Measurements from ENCODE around the gene MAPK12. TPM values are rescaled to one million over a fixed set of nuclear protein-coding genes. Genes with fewer than 3 reads are reported as not detected.
A peak's percentile ranks its signal among the peaks of the same experiment; 100 is the strongest.
"Not testable (repeated sequence)": the region's sequence is repeated elsewhere in the genome, so short reads cannot be mapped to it uniquely, and the experiment has no call there.

The MAPK12 gene
- total RNA-seq, 4 donors from 2014 or later = 12.3 to 32.0 (median 24.1) TPM

DNA sequence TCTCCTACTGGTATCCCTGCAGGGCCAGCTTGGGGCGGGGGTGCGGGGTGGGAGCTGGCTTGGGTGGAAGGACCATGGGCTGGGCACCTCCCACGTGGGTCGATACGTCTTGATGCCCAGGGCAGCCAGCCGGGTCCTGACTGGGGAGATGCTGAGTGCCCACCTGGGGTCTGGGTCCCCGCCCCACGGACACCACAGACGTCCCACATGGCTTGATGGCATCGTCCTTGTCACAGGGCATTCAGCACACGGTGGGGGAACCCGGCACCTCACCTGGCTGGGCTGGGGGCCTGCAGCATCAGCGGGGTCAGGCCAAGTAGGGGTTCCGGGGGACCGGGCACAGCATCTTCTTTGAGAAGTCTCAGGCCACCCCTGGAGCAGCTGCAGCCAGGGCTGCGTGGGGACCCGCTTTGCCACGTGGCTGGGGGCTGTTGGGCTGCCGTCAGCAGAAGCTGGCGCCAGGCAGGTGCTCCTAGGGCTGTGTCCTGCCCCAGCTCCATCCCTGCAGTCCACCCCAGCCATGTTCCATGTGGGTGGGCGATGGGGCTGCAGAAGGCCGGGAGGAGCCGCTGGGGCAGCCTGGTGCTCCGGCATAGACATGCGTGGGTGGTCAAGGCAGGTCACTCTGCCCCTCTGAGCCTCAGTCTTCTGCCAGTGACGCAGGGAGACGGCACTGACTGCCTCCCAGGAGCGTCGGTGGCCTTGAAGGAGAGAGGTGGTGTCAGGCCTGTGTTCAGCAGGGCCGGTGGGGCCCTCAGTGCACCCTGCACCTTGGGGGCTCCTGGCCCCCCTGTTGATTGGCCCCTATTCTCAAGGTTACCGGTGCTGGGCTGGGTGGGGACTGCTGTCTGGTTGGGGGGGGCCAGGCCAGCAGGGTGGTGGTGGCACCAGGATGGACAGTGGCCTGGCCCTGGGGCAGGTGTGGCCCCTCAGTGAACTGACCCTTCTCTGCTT, 52.3 kb downstream of the MAPK12 start:
- DNase-seq (ENCODE audit: low spot score in 2 of 2) = no peak
- 51 to 77% methylated on average over 7 to 9 of the region's 31 CpGs for WGBS, 2 donors
- Histone ChIP-seq H3K4me3 (no peak overlapping the region), H3K27ac (no peak overlapping the region), H3K9me3 (no peaks in the 10 kb centered on the region), H3K27me3 (no peaks in the 10 kb centered on the region), H3K36me3 (peaks cover 4 to 85% (median 11%) of the 10 kb centered on the region in 3 donors), H3K4me1 (peaks cover 0 to 46% (median 3%) of the 10 kb centered on the region in 4 donors)
- TF ChIP-seq EP300 (IDR thresholded peaks at IDR 0.05) = no peak

DNA sequence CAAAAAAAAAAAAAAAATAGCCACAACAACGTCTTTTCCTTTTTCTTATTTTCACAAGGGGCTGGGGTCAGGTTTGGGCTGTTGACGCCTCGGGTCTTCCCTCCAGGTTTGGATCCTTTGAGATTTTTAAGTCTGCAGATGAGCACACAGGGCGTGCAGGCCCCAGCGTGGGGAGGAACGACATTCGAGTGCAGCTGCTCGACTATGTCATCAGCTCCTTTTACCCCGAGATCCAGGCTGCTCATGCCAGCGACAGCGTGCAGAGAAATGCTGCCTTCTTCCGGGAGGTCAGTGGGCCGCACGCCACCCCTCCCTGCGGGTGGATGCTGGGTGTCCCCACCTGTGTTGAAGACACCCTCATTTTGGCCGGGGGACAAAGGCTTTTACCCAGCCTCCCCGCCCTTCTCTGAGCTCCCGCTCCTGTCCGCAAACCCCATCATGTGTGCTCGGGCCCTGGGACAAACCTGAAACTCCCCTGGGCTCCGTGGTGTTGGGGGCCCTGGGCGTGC, 53.0 kb downstream of the MAPK12 start:
- peaks cover 4 to 81% (median 11%) of the 10 kb centered on the region in 3 donors for H3K36me3 ChIP-seq
- WGBS, 2 donors = 83 to 86% methylated on average over 16 to 21 of the region's 22 CpGs

DNA sequence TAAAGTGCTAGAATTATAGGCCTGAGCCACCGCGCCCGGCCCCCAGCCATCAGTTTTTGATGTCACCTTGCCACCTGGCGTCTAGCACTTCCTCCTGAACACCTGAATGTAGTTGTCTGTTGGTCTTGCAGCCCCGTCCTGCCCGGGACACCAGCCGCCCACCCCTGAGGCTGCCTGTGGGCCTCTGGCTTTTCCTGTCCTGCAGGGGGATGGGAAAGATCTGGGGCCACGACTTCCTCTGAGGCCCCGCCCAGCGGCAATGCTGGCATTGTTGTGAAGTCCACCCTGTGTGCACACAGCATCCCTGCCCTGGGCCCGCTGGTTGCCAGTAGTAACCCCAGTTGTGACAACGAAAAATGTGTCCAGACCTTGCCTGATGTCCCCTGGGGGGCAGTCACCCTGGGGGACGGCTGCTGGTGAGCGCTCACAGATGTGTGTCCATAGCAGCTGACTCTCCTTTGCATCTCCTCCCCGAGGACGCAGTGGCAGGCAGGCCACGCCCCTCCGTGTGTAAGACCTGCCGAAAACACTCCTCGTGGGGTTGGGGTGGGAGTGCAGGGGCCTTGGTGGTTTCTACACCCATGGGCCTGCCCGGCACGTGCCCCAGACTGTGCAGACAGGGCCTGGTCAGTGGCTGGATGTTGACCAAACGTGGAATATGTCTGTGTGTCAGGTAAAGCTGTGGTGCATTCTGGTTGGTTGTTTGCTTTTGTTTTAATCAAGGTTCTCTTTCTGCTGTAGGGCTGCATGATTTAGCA, 53.9 kb downstream of the MAPK12 start:
- peaks cover 4 to 78% (median 11%) of the 10 kb centered on the region in 3 donors for H3K36me3 ChIP-seq
- DNase-seq (ENCODE audit: low spot score in 2 of 2) = no peak

More for the DNA sequence above, 53.0 kb downstream of the MAPK12 start:
- DNase-seq (ENCODE audit: low spot score in 2 of 2) = no peak
- Histone ChIP-seq H3K4me3 (no peak overlapping the region), H3K27ac (no peak overlapping the region), H3K9me3 (no peaks in the 10 kb centered on the region), H3K27me3 (no peaks in the 10 kb centered on the region), H3K4me1 (peaks cover 0 to 46% (median 3%) of the 10 kb centered on the region in 4 donors)
- TF ChIP-seq, protein P1, sequence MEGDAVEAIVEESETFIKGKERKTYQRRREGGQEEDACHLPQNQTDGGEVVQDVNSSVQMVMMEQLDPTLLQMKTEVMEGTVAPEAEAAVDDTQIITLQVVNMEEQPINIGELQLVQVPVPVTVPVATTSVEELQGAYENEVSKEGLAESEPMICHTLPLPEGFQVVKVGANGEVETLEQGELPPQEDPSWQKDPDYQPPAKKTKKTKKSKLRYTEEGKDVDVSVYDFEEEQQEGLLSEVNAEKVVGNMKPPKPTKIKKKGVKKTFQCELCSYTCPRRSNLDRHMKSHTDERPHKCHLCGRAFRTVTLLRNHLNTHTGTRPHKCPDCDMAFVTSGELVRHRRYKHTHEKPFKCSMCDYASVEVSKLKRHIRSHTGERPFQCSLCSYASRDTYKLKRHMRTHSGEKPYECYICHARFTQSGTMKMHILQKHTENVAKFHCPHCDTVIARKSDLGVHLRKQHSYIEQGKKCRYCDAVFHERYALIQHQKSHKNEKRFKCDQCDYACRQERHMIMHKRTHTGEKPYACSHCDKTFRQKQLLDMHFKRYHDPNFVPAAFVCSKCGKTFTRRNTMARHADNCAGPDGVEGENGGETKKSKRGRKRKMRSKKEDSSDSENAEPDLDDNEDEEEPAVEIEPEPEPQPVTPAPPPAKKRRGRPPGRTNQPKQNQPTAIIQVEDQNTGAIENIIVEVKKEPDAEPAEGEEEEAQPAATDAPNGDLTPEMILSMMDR (IDR thresholded peaks at IDR 0.05) = no peak
- no peak for TF ChIP-seq POLR2A (IDR thresholded peaks at IDR 0.05)
- TF ChIP-seq EP300 (IDR thresholded peaks at IDR 0.05) = no peak

DNA sequence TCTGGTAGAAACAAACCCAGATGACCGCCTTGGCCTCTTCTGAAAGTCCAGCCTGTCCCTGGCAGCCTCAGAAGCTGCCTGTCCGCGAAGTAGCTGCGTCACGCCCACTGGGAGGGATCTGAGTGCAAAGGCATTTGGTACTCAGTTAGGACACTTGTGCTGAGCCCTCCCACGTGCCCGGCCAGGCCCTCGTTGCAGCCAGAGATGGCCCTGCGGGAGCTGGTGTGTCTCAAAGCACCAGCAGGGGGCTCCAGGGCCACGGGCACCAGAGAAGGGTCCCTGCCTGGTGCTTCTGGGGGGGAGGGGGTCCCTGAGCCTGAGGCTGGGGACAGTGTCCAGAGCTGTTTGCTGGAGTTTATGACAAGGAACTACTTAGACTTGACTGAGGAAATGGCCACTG, 54.9 kb downstream of the MAPK12 start:
- TF ChIP-seq, protein P1 (IDR thresholded peaks at IDR 0.05) = peak in 4 of 5 experiments; percentile 27 to 42 (median 34)
- TF ChIP-seq POLR2A (IDR thresholded peaks at IDR 0.05) (no peak), EP300 (IDR thresholded peaks at IDR 0.05) (peak in 1 of 2 donors; percentile 9)
- 26 to 43% methylated on average over 5 to 10 of the region's 10 CpGs for WGBS, 2 donors
- Histone ChIP-seq H3K4me3 (no peak overlapping the region), H3K9me3 (no peaks in the 10 kb centered on the region), H3K27ac (peak overlapping the region in 1 of 4 donors; percentile 64), H3K36me3 (peaks cover 2 to 68% (median 11%) of the 10 kb centered on the region in 3 donors), H3K27me3 (no peaks in the 10 kb centered on the region), H3K4me1 (peaks cover 0 to 59% (median 13%) of the 10 kb centered on the region in 4 donors)
- DNase-seq (ENCODE audit: low spot score in 2 of 2) = no peak

More for the DNA sequence above, 53.9 kb downstream of the MAPK12 start:
- peaks cover 0 to 50% (median 4%) of the 10 kb centered on the region in 4 donors for H3K4me1 ChIP-seq
- H3K27me3 ChIP-seq = no peaks in the 10 kb centered on the region
- no peak overlapping the region for H3K4me3 ChIP-seq
- no peak for TF ChIP-seq POLR2A (IDR thresholded peaks at IDR 0.05)
- H3K27ac ChIP-seq = peak overlapping the region in 1 of 4 donors; percentile 64
- 72 to 73% methylated on average over 21 to 23 of the region's 23 CpGs for WGBS, 2 donors
- no peaks in the 10 kb centered on the region for H3K9me3 ChIP-seq

DNA sequence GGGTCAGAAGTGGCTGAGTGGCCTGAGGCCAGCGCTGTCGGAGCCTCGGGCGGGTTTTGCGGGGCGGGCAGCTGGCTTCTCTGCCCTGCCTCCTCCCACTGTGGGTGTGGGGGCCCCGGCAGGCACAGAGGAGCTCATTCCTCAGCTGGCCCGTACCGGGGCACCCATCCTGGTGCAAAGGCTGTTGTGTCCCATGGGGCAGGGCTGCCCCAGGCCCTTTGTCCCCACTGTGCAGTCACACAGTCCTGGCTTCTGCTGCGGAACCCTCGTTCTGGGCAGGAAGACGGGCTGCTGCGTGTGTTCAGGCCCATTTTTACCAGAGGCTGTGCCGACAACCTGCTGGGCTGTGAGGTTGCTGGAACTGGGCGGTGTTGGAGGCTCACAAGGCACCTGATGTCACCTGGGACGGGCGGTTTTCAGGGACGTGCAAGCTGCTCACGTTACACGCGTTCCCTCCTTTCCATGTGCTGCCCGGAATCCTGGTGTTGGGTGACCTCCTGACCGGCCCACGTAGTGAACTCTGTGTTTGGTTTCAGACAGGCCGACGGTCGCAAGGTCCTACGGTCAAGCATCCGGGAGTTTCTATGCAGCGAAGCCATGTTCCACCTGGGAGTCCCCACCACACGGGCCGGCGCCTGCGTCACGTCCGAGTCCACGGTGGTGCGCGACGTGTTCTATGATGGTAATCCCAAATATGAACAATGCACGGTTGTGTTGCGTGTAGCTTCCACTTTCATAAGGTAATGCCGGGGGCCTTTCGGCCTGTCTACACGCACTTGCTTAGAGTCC, 55.5 kb downstream of the MAPK12 start:
- H3K4me1 ChIP-seq = peaks cover 0 to 60% (median 14%) of the 10 kb centered on the region in 4 donors
- H3K36me3 ChIP-seq = peaks cover 2 to 62% (median 8%) of the 10 kb centered on the region in 3 donors
- H3K27ac ChIP-seq = peak overlapping the region in 2 of 4 donors; percentile 34 to 64
- no peak for TF ChIP-seq EP300 (IDR thresholded peaks at IDR 0.05)
- TF ChIP-seq POLR2A (IDR thresholded peaks at IDR 0.05) = no peak
- TF ChIP-seq, protein P1 (IDR thresholded peaks at IDR 0.05) = no peak
- H3K4me3 ChIP-seq = no peak overlapping the region
- no peaks in the 10 kb centered on the region for H3K9me3 ChIP-seq
- no peaks in the 10 kb centered on the region for H3K27me3 ChIP-seq
- 82 to 88% methylated on average over 36 to 43 of the region's 45 CpGs for WGBS, 2 donors
- no peak for DNase-seq (ENCODE audit: low spot score in 2 of 2)

DNA sequence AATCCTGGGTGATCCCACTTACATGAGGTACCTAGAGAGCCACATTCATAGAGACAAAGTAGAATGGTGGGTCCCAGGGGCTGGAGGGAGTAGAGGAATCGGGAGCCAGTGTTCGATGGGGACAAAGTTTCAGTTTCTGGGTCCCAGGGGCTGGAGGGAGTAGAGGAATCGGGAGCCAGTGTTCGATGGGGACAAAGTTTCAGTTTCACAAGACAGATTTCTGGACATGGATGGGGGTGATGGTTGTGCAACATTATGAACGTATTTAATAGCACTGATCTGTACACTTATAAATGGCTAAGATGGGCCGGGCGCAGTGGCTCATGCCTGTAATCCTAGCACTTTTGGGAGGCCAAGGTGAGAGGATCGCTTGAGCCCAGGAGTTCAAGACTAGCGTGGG, 56.5 kb downstream of the MAPK12 start:
- Histone ChIP-seq H3K36me3 (peaks cover 0 to 52% (median 2%) of the 10 kb centered on the region in 3 donors), H3K27ac (peak overlapping the region in 1 of 4 donors; percentile 64), H3K4me1 (peaks cover 0 to 62% (median 16%) of the 10 kb centered on the region in 4 donors)
- not testable (repeated sequence) for DNase-seq (ENCODE audit: low spot score in 2 of 2); H3K4me3 ChIP-seq; H3K9me3 ChIP-seq; H3K27me3 ChIP-seq
- WGBS, 2 donors = 88 to 89% methylated on average over 9 of the region's 9 CpGs
